A549 (cell line): ENCODE measurements around the gene RUVBL2. TPM values are rescaled to one million over a fixed set of nuclear protein-coding genes. Genes with fewer than 3 reads are reported as not detected.

Source experiments
- ATAC-seq, 2 experiments: fragments of 200-7000 bp in 1 of 2; fragments of >200 bp in 1 of 2; cut with Nextera tagmentation in 1 of 2; cut with Tn5 transposase in 1 of 2; 3 replicates each; pipeline versions ENCODE4 v1.8.0 to v1.9.1; 2018 to 2020; ENCODE audit warnings: mild to moderate bottlenecking in 1 of 2, moderate library complexity in 1 of 2
- CTCF ChIA-PET: fragments of 300-600 bp; sonication (Branson Sonifier 250); formaldehyde crosslinking; extraction: SDS; loops from one replicate; lab custom pipeline; 2021; ENCODE audit warnings: antibody characterized with exemption, inconsistent platforms; lab: Yijun Ruan, JAX
- POLR2A ChIA-PET: fragments of 350-600 bp; formaldehyde crosslinking; extraction: SDS; loops from one replicate; lab custom pipeline; 2021; ENCODE audit warnings: antibody characterized with exemption, inconsistent platforms; lab: Yijun Ruan, JAX
- DNase-seq, 2 experiments: peaks; one replicate each; pipeline versions ENCODE4 v3.0.0 to v3.0.0-alpha.2; 2011 to 2016; ENCODE audit warnings: low read depth in 1 of 2, low spot score in 1 of 2
- FAIRE-seq: peaks from 2 replicates; lab custom pipeline; 2011; peaks lifted over from hg19 to GRCh38; lab: Jason Lieb, UNC
- H3K27ac ChIP-seq, 2 experiments: fragments of >200 bp; sonication (Bioruptor Twin); formaldehyde crosslinking; 3 replicates each; pipeline ENCODE4 v1.5.1; 2016 to 2017
- H3K4me1 ChIP-seq: fragments of >200 bp; sonication (Bioruptor Twin); formaldehyde crosslinking; 3 replicates; pipeline ENCODE4 v1.6.1; 2016
- H3K4me2 ChIP-seq: fragments of >200 bp; sonication (Bioruptor Twin); formaldehyde crosslinking; 3 replicates; pipeline ENCODE4 v1.6.1; 2016
- H3K4me3 ChIP-seq: fragments of >200 bp; sonication (Bioruptor Twin); formaldehyde crosslinking; 3 replicates; pipeline ENCODE4 v1.5.1; 2016
- H3K9me3 ChIP-seq: fragments of >200 bp; sonication (Bioruptor Twin); formaldehyde crosslinking; 3 replicates; pipeline ENCODE4 v1.6.1; 2016
- ATOH8 ChIP-seq: fragments of 250-450 bp; sonication (Bioruptor Pico); IDR thresholded peaks from 2 replicates; pipeline ENCODE4 v1.5.0; 2020; ENCODE audit warnings: low read depth, mild to moderate bottlenecking, moderate library complexity
- BCL3 ChIP-seq: fragments of >200 bp; sonication (Bioruptor Twin); formaldehyde crosslinking; IDR thresholded peaks from 3 replicates; pipeline ENCODE4 v1.6.1; 2016
- BHLHE40 ChIP-seq: IDR thresholded peaks from 2 replicates; pipeline ENCODE4 v1.6.1; 2012; ENCODE audit warnings: low read depth, low read length, inconsistent platforms
- CBX8 ChIP-seq: fragments of 200-600 bp; sonication (generic); IDR thresholded peaks from 2 replicates; pipeline ENCODE4 v1.6.1; 2016
- CHD4 ChIP-seq: fragments of 200-600 bp; sonication (generic); IDR thresholded peaks from 2 replicates; pipeline ENCODE4 v1.6.1; 2016; ENCODE audit warnings: antibody characterized with exemption, mild to moderate bottlenecking, borderline replicate concordance
- E2F6 ChIP-seq: IDR thresholded peaks from 2 replicates; pipeline ENCODE4 v1.6.1; 2012; ENCODE audit warnings: low read depth, borderline replicate concordance
- EHF ChIP-seq: fragments of 250-450 bp; sonication (Bioruptor Pico); IDR thresholded peaks from 2 replicates; pipeline ENCODE4 v1.5.0; 2020; ENCODE audit warnings: mild to moderate bottlenecking
- EHMT2 ChIP-seq: fragments of 200-600 bp; sonication (generic); IDR thresholded peaks from 2 replicates; pipeline ENCODE4 v1.6.1; 2016; ENCODE audit warnings: antibody characterized with exemption, low read depth, mild to moderate bottlenecking, moderate library complexity
- GATA3 ChIP-seq: IDR thresholded peaks from 2 replicates; pipeline ENCODE4 v1.6.1; 2012; ENCODE audit warnings: borderline replicate concordance
- HEYL ChIP-seq: fragments of 250-450 bp; sonication (Bioruptor Pico); IDR thresholded peaks from 2 replicates; pipeline ENCODE4 v1.8.0; 2021; ENCODE audit warnings: mild to moderate bottlenecking, moderate library complexity
- HOXA7 ChIP-seq: fragments of 250-450 bp; sonication (Bioruptor Pico); IDR thresholded peaks from 2 replicates; pipeline ENCODE4 v1.5.0; 2020; ENCODE audit warnings: mild to moderate bottlenecking, moderate library complexity
- HOXB5 ChIP-seq: fragments of 250-450 bp; sonication (Bioruptor Pico); IDR thresholded peaks from 2 replicates; pipeline ENCODE4 v1.5.0; 2020; ENCODE audit warnings: mild to moderate bottlenecking, moderate library complexity
- JUNB ChIP-seq: fragments of >200 bp; sonication (Bioruptor Twin); formaldehyde crosslinking; IDR thresholded peaks from 2 replicates; pipeline ENCODE4 v1.6.1; 2016
- MAZ ChIP-seq: fragments of 150-350 bp; IDR thresholded peaks from 2 replicates; pipeline ENCODE4 v1.6.1; 2014; ENCODE audit warnings: antibody characterized with exemption, low read depth, low read length, borderline replicate concordance
- NFE2L2 ChIP-seq: fragments of 150-350 bp; conservative IDR thresholded peaks from 2 replicates; pipeline ENCODE4 v1.6.1; 2014; ENCODE audit warnings: low read length
- NR3C1 ChIP-seq: fragments of >200 bp; sonication (Bioruptor Twin); formaldehyde crosslinking; IDR thresholded peaks from 3 replicates; pipeline ENCODE4 v1.6.1; 2017
- TFCP2L1 ChIP-seq: fragments of 250-450 bp; sonication (Bioruptor Pico); IDR thresholded peaks from 2 replicates; pipeline ENCODE4 v1.5.0; 2021; ENCODE audit warnings: mild to moderate bottlenecking
- ZFP36 ChIP-seq: fragments of 450-650 bp; IDR thresholded peaks from 2 replicates; pipeline ENCODE4 v1.6.1; 2014; ENCODE audit warnings: borderline replicate concordance; ENCODE audit not compliant: partially characterized antibody
- ZSCAN20 ChIP-seq: fragments of 250-450 bp; sonication (Bioruptor Pico); IDR thresholded peaks from 2 replicates; pipeline ENCODE4 v1.8.0; 2022; ENCODE audit warnings: mild to moderate bottlenecking, moderate library complexity
- WGBS: methylation state at CpG from one replicate; pipeline ENCODE4 v1.1.6; 2017; ENCODE audit errors: missing lambda C conversion rate; 5-methylcytosine and 5-hydroxymethylcytosine counted together
- polyA plus RNA-seq, 4 experiments: library from polyadenylated mRNA; depleted of rRNA in 3 of 4; stranded (reverse); fragments of >200 nt; fragmentation: RNase III in 1 of 4; extraction: RNeasy Plus Mini Kit Qiagen cat#74134 plus additional on column Dnase treatment in 1 of 4; gene quantifications; 2 replicates in 3 of 4; 3 replicates in 1 of 4; pipeline ENCODE4 v1.2.3, GENCODE V29; 2011 to 2017
- TF ChIP-seq, protein P1 (sequence below): IDR thresholded peaks from 2 replicates; pipeline ENCODE4 v1.6.1; 2012
- TF ChIP-seq, protein P2 (sequence below): fragments of 450-650 bp; IDR thresholded peaks from 2 replicates; pipeline ENCODE4 v1.6.1; 2014; ENCODE audit warnings: antibody characterized with exemption
- TF ChIP-seq, protein P3 (sequence below): IDR thresholded peaks from 2 replicates; pipeline ENCODE4 v1.6.1; 2012
- TF ChIP-seq, protein P4 (sequence below): fragments of 250-450 bp; sonication (Bioruptor Pico); IDR thresholded peaks from 2 replicates; pipeline ENCODE4 v1.5.0; 2021; ENCODE audit warnings: mild to moderate bottlenecking, moderate library complexity, borderline replicate concordance

The RUVBL2 gene
- polyA plus RNA-seq, 2 of the 4 experiments (the other 2 are of a cell fraction), result 186 to 225 TPM

DNA sequence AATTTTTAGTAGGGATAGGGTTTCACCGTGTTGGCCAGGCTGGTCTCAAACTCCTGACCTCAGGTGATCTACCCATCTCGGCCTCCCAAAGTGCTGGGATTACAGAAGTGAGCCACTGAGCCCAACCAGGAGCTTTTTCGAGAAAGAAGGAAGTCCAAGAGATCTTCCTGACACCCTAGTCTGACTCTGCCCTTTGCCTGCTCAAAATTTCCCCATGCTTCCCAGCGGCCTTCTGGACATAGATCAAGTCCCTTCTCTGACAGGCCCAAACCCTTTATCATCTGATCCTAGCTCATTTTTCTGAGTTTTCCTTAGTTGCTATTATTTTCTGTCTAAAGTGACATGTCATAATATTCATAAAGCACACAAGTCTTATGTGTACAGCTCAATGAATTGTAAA, 40.5 kb upstream of the RUVBL2 start:
- CTCF ChIA-PET, result interaction anchor here (0.6 to 2.6 kb wide), 9 partner anchors 9 to 346 kb away, joined by 3 to 15 read pairs (median 5); partner anchors contain the start of genes GYS1, NUCB1 and RUVBL2
- Histone ChIP-seq H3K4me3 (no peak overlapping the region), H3K4me2 (no peak overlapping the region), H3K9me3 (no peaks in the 10 kb centered on the region), H3K27ac (no peak overlapping the region), H3K4me1 (peaks cover 15% of the 10 kb centered on the region)
- TF ChIP-seq JUNB (no peak), E2F6 (no peak), NR3C1 (no peak), CBX8 (no peak), ATOH8 (CRISPR knock-in tag) (no peak)
- POLR2A ChIA-PET, result interaction anchor here (0.6 to 1.7 kb wide), 4 partner anchors 11 to 53 kb away, joined by 3 to 4 read pairs (median 3); partner anchors contain the start of genes GYS1, NUCB1 and RUVBL2
- ATAC-seq, result no peak
- no peak for DNase-seq
- FAIRE-seq, result no peak
- 75% methylated on average over 4 of the region's 4 CpGs for WGBS

GRCh38 chr19:48953990-48954594, 39.6 kb upstream of the RUVBL2 start:
- Histone ChIP-seq H3K4me1 (peaks cover 15% of the 10 kb centered on the region), H3K4me3 (peak overlapping the region; percentile 83), H3K9me3 (no peaks in the 10 kb centered on the region), H3K4me2 (peak overlapping the region; percentile 97), H3K27ac (peak overlapping the region; percentile 96 to 97)
- no peak for DNase-seq
- WGBS, result 50% methylated on average over 11 of the region's 11 CpGs
- CTCF ChIA-PET, result interaction anchor here (0.8 to 2.6 kb wide), 15 partner anchors 11 to 164 kb away, joined by 3 to 15 read pairs (median 4); partner anchors contain the start of genes GYS1, HSD17B14, NUCB1 and RUVBL2
- FAIRE-seq, result no peak
- peak in 1 of 2 experiments; percentile 20; a peak in 1 of 6 replicates for ATAC-seq
- POLR2A ChIA-PET, result interaction anchor here (0.6 to 6.5 kb wide), 13 partner anchors 8 to 452 kb away, joined by 3 to 47 read pairs (median 6); partner anchors contain the start of genes DHDH, NUCB1, PPP1R15A and SPHK2
- TF ChIP-seq NFE2L2, result no peak
- TF ChIP-seq, protein P1, sequence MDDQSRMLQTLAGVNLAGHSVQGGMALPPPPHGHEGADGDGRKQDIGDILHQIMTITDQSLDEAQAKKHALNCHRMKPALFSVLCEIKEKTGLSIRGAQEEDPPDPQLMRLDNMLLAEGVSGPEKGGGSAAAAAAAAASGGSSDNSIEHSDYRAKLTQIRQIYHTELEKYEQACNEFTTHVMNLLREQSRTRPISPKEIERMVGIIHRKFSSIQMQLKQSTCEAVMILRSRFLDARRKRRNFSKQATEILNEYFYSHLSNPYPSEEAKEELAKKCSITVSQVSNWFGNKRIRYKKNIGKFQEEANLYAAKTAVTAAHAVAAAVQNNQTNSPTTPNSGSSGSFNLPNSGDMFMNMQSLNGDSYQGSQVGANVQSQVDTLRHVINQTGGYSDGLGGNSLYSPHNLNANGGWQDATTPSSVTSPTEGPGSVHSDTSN, result 0 out of 2 replicates have a peak, but pooled peaks have one; percentile 9

GRCh38 chr19:48954595-48955307, 38.9 kb upstream of the RUVBL2 start, which contains the start of gene BAX:
Gene BAX (plus strand): TSS chr19:48954875. CDS start chr19:48954929, 54 bp downstream.
- H3K9me3 ChIP-seq, result no peaks in the 10 kb centered on the region
- peak within 1 kb of the TSS; percentile 97 for H3K4me2 ChIP-seq
- ATAC-seq (peak; percentile 90 to 92), FAIRE-seq (peak; percentile 97), DNase-seq (peak; percentile 99 to 100)
- peak within 1 kb of the TSS; percentile 96 to 97 for H3K27ac ChIP-seq
- peak within 1 kb of the TSS; percentile 83 for H3K4me3 ChIP-seq
- H3K4me1 ChIP-seq, result peaks cover 15% of the 10 kb centered on the region
- ChIA-PET CTCF (interaction anchor here (0.8 to 2.6 kb wide), 13 partner anchors 11 to 164 kb away, joined by 3 to 15 read pairs (median 5); partner anchors contain the start of genes GYS1, HSD17B14, NUCB1 and RUVBL2), POLR2A (interaction anchor here (0.6 to 6.5 kb wide), 13 partner anchors 9 to 451 kb away, joined by 3 to 47 read pairs (median 6); partner anchors contain the start of genes DHDH, NUCB1, PPP1R15A and SPHK2)
- WGBS, result 2% methylated on average over 43 of the region's 71 CpGs
- TF ChIP-seq BCL3 (no peak; the same call in 2 of the 3 replicates), ZFP36 (no peak), MAZ (0 out of 2 replicates have a peak, but pooled peaks have one; percentile 60), JUNB (no peak), TFCP2L1 (CRISPR knock-in tag) (0 out of 2 replicates have a peak, but pooled peaks have one; percentile 33), EHF (peak; percentile 81; the same call in 1 of the 2 replicates), HOXA7 (CRISPR knock-in tag) (no peak), EHMT2 (no peak), HEYL (CRISPR knock-in tag) (peak; percentile 80), GATA3 (peak; percentile 33; the same call in 1 of the 2 replicates), CHD4 (no peak), CBX8 (no peak), ZSCAN20 (CRISPR knock-in tag) (peak; percentile 81; the same call in 1 of the 2 replicates), BHLHE40 (peak; percentile 96), HOXB5 (CRISPR knock-in tag) (peak; percentile 95)
- TF ChIP-seq, protein P2, sequence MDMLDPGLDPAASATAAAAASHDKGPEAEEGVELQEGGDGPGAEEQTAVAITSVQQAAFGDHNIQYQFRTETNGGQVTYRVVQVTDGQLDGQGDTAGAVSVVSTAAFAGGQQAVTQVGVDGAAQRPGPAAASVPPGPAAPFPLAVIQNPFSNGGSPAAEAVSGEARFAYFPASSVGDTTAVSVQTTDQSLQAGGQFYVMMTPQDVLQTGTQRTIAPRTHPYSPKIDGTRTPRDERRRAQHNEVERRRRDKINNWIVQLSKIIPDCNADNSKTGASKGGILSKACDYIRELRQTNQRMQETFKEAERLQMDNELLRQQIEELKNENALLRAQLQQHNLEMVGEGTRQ, result peak; percentile 100
- TF ChIP-seq, protein P3, sequence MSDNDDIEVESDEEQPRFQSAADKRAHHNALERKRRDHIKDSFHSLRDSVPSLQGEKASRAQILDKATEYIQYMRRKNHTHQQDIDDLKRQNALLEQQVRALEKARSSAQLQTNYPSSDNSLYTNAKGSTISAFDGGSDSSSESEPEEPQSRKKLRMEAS, result peak; percentile 91
- TF ChIP-seq, protein P4, sequence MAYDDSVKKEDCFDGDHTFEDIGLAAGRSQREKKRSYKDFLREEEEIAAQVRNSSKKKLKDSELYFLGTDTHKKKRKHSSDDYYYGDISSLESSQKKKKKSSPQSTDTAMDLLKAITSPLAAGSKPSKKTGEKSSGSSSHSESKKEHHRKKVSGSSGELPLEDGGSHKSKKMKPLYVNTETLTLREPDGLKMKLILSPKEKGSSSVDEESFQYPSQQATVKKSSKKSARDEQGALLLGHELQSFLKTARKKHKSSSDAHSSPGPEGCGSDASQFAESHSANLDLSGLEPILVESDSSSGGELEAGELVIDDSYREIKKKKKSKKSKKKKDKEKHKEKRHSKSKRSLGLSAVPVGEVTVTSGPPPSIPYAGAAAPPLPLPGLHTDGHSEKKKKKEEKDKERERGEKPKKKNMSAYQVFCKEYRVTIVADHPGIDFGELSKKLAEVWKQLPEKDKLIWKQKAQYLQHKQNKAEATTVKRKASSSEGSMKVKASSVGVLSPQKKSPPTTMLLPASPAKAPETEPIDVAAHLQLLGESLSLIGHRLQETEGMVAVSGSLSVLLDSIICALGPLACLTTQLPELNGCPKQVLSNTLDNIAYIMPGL, result no peak
